DND-41 (cell line): ENCODE results near the gene C16orf78.

Source experiments
- CTCF ChIP-seq: IDR thresholded peaks from 2 replicates; pipeline ENCODE4 v1.5.1; 2012; ENCODE audit warnings: borderline replicate concordance, low read length, moderate library complexity, mild to moderate bottlenecking; ENCODE audit not compliant: poor library complexity, severe bottlenecking; ENCODE audit errors: extremely low read depth
- EZH2 ChIP-seq: IDR thresholded peaks from 3 replicates; pipeline ENCODE4 v1.6.1; 2012; ENCODE audit warnings: borderline replicate concordance, low read depth, mild to moderate bottlenecking, moderate library complexity, low read length, inconsistent platforms; ENCODE audit not compliant: severe bottlenecking

- TF ChIP-seq CTCF: no peak
- no peak for TF ChIP-seq EZH2
Observed at GRCh38 chr16:49356728-49357488, 16.7 kb upstream of the C16orf78 start.
